HG02870 (cell line): ENCODE data around the gene BHLHE41.

ENCODE experiments used
- ATAC-seq: cut with Tn5 transposase; IDR thresholded peaks from one replicate; pipeline ENCODE4 v1.9.1; 2021; ENCODE audit warnings: mild to moderate bottlenecking, moderate library complexity; ENCODE audit not compliant: unreplicated experiment

The BHLHE41 gene

DNA sequence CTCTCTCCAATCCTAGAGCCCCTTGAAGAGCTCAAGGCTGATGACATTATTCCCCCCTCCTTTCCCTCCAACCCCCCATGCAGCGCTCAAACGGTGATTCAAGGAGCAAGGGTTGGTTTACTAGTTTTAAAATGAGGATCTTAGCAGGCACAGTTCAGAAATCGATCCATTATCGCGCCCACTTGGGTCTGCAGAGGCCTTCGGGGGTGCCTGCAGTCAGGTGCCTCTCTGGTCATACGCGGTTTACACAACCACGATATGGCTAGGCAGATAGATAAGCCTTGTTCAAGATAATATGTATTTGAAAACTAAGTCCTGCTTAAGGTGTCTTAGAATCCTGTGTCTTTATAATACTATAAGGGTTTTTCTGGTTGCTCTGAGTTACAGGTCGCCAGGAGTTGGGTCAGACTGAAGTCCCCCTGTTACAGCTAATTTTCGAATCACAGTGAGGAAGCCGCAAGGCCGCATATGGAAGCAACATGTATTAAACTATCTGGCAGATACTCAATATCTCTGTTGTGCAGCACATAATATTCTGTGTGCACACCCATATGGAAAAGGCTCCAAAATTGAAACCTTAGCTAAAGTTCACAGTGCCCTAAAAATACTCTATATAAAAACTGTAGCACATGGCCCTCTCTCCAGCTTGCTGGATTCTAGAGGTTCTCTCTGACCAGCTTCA is 10.0 kb downstream of the BHLHE41 start:
- ATAC-seq: no peak

DNA sequence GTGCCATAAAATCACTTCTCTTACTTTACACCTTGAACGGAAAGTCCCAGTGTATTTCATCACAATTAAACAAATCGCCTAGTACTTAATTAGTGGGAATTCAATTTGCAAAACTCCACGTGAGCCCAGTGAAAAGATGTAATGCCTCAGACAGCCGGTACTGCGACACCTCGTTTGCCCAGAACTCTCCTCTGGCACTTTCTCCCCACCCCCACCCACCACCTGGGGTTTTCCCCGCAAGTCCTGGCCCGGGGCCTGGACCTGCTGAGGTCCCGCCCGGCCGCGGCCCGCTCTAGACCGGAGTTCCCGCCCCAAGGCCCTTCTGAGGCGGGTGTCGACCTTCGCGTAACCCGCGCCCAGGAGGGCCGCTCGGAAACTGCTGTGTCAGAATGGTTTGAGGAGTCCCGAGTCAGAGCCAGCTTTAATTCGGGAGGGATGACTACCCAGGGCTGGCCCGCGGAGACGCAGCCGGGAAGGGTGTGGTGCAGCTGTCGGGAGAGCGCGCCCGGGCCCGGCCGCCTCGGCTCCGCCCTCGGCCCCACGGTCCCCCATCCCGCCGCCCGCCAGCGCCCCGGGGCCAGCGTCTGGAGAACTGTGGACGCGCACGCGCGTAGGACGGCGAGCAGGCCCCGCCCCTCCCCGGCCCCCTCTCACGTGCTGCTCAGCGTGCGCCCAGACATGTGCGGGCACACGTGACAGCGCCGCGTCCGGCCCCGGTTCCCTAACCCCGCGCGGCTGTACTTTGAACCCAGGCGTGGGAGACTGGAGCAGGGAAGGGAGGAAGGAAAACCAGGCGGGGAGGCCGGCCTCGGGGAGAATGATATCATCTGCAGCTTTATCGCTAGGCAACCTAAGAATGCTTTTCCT is 10.8 kb downstream of the BHLHE41 start:
- ATAC-seq: peak; percentile 61

DNA sequence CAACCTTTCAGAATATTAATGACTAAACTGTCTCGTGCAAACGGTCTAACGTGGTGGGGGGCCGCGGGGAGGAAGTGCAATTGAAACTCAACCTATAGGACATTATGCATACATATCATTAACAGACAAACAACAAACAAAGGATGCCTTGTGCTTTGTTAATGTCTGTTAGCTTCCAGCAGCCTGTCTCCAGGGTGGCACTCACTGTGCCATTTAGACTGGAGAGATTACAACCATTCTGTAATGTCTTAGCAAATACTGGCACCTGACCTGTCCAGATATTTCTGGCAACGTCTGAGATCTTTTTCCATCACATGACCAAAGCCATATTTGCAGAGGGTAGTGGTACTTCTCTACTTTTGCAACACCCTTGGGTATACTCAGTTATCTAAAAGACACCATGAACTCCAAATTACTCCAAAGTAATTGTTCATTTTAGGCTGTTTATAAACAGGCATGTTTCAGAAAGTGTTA is 11.6 kb downstream of the BHLHE41 start:
- no peak for ATAC-seq

GRCh38 chr12:26112703-26113147 is 12.1 kb downstream of the BHLHE41 start:
- ATAC-seq: no peak

- no peak for ATAC-seq
These were observed 12.6 kb downstream of the BHLHE41 start for GRCh38 chr12:26112232-26112631.

DNA sequence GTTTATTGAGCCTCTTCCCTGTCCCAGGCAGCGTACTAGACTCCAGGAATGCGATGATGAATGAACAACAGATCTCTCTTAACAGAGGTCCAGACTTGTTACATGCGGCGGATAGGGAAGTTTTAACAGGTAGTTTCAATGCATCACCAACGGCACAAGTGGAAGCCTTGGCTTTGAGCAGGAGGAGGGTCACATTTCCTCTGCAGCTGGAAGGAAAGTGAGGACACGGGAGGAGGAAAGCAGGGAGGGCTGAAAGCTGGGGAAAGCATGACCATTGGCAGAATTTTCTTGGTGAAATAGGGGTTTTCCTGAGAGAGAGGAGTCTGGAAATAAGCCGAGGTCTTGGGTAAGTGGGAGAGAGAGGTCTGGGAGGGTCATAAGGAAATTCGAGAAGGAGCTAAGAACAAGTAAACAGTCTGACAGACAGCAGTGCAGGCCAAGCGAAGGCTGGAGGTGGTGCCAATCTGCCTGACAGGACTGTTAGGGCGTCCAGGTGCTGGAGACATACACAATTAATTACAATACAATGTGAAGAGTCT is 15.4 kb downstream of the BHLHE41 start:
- ATAC-seq: no peak

- no peak for ATAC-seq
These were observed 15.9 kb downstream of the BHLHE41 start for GRCh38 chr12:26108915-26109314.

DNA sequence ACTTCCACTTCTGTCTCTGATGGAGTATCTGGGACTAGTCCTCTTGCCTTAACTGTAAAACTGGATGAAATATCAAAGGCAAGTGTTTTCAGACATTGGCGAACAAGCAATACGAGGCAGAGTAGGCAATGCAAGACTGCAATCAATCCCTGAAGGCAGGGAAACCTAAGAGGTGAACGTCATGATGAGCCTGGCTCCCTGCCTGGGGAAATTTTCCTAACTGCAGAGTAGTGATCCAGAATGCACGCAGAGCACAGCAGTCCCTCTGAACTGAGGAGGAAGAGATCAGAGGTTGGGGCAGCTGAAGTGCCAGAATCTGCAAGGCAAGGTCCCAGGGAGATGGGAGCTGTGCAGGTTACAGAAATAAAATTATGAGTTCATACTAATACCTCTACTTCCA is 18.5 kb downstream of the BHLHE41 start:
- ATAC-seq: no peak

DNA sequence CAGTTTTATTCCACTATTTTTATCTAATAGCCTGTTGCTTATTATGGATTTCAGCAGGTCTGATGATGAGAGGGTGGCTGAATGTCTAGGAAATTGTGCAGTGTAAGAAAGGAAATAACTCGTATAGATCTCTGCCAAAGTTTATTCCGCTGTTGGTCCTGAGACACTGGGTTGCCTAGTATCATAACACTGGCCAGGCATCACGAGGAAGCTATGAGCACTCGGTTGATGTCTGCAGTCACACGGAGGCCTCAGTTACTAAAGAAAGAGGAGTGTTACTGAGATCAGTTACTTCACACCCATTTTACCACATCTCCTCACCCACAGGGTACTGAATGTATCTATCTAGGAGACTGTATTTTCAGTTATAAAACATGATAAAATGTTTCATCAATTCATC is 21.9 kb downstream of the BHLHE41 start:
- ATAC-seq: no peak

DNA sequence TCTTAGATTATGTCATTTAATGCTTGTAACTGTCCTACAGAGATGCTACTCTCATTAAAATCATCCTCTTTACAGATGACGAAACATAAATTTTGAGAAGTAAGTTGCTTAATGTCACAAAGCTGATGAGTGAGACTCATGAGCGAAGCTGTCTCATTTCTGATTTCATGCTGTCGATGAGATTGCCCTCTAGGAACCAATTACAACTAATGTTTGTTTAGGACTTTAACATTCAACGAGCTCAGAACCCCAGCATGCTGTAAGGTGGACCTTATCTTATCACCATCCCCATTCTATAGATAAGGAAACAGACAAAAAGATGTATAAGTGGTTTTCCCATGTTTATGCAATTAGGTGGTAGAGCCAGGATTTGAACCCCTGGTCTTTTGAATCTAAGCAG is 23.1 kb downstream of the BHLHE41 start:
- no peak for ATAC-seq

GRCh38 chr12:26101350-26101734 is 23.5 kb downstream of the BHLHE41 start:
- no peak for ATAC-seq

- ATAC-seq: no peak
These were observed 24.0 kb downstream of the BHLHE41 start for GRCh38 chr12:26100666-26101349.

DNA sequence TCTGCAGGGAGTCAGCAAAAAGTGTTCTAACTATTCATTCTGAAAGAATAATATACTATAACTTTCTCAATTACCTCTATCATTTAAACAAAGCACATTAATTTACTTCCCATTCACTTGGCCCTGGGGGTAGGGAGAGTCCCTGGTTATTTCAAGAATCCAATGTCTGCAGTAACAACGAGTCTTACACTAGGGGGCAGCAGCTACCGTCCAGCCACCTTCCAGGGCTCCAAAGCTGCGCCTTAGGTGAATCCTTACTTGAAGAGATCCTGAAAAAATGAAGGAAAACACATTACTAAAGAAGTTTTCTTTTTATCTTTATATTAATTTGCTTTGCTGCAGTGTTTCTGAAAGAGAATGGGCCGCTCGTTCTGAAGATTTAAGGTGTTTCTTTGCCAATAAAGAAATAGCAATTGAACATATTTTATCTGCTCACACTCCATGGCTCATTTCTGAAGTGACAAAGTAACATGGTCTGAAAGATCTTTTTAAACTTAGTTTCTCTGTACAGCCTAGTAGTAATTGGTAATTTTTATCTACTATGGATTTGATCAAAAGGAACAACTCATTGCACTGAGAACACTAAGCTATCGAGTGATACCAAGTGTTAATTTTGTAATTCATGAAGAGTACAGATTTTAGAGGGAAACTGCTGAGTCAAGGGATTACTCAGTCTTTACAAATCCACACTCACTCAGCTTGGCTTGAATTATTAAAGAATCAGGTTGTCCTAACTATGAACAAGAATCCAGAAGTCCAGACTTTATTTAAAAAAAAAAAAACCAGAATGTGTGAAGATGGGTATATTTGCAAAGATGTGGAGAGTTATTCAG is 27.6 kb downstream of the BHLHE41 start:
- peak; percentile 84 for ATAC-seq

- ATAC-seq: no peak
These were observed 28.8 kb downstream of the BHLHE41 start for GRCh38 chr12:26096036-26096435.

- no peak for ATAC-seq
These were observed 29.7 kb downstream of the BHLHE41 start for GRCh38 chr12:26095186-26095585.

- ATAC-seq: no peak
These were observed 32.3 kb downstream of the BHLHE41 start for GRCh38 chr12:26092346-26093105.

GRCh38 chr12:26091822-26092221 is 33.0 kb downstream of the BHLHE41 start:
- no peak for ATAC-seq

GRCh38 chr12:26090836-26091510 is 33.9 kb downstream of the BHLHE41 start:
- ATAC-seq: no peak

GRCh38 chr12:26088998-26089397 is 35.8 kb downstream of the BHLHE41 start:
- peak; percentile 100 for ATAC-seq
